HG02623 (cell line): Measurements from ENCODE around the gene PLEKHM1.
"Not testable (repeated sequence)": the region's sequence is repeated elsewhere in the genome, so short reads cannot be mapped to it uniquely, and the experiment has no call there.

ENCODE experiments used
- ATAC-seq: cut with Tn5 transposase; IDR thresholded peaks from one replicate; pipeline ENCODE4 v1.9.1; 2021; ENCODE audit warnings: moderate library complexity; ENCODE audit not compliant: unreplicated experiment

Gene PLEKHM1

GRCh38 chr17:45461524-45462327, 28.8 kb downstream of the PLEKHM1 start:
- peak; percentile 76 for ATAC-seq

GRCh38 chr17:45460422-45460821, 30.1 kb downstream of the PLEKHM1 start:
- ATAC-seq: not testable (repeated sequence)

GRCh38 chr17:45454341-45454740, 36.2 kb downstream of the PLEKHM1 start:
- not testable (repeated sequence) for ATAC-seq

GRCh38 chr17:45453731-45454130, 36.8 kb downstream of the PLEKHM1 start:
- not testable (repeated sequence) for ATAC-seq

GRCh38 chr17:45453225-45453534, 37.3 kb downstream of the PLEKHM1 start:
- not testable (repeated sequence) for ATAC-seq

GRCh38 chr17:45452329-45453224, 37.9 kb downstream of the PLEKHM1 start:
- ATAC-seq: not testable (repeated sequence)

- ATAC-seq: not testable (repeated sequence)
These were observed 38.9 kb downstream of the PLEKHM1 start for GRCh38 chr17:45451660-45452059.

- no peak for ATAC-seq
These were observed 39.4 kb downstream of the PLEKHM1 start for GRCh38 chr17:45451131-45451530.

- not testable (repeated sequence) for ATAC-seq
These were observed 40.7 kb downstream of the PLEKHM1 start for GRCh38 chr17:45449708-45450329.

GRCh38 chr17:45449260-45449659, 41.3 kb downstream of the PLEKHM1 start:
- not testable (repeated sequence) for ATAC-seq

- ATAC-seq: not testable (repeated sequence)
These were observed 42.0 kb downstream of the PLEKHM1 start for GRCh38 chr17:45448483-45448882.

GRCh38 chr17:45448066-45448465, 42.5 kb downstream of the PLEKHM1 start:
- not testable (repeated sequence) for ATAC-seq

- not testable (repeated sequence) for ATAC-seq
These were observed 42.9 kb downstream of the PLEKHM1 start for GRCh38 chr17:45447650-45448049.

GRCh38 chr17:45446872-45447625, 43.5 kb downstream of the PLEKHM1 start:
- not testable (repeated sequence) for ATAC-seq

GRCh38 chr17:45445901-45446743, 44.4 kb downstream of the PLEKHM1 start:
- not testable (repeated sequence) for ATAC-seq

GRCh38 chr17:45444856-45445820, 45.4 kb downstream of the PLEKHM1 start:
- ATAC-seq: not testable (repeated sequence)

- not testable (repeated sequence) for ATAC-seq
These were observed 46.2 kb downstream of the PLEKHM1 start for GRCh38 chr17:45444301-45444700.
